Subcutaneous adipose tissue (tissue), 4 donors: Measurements from ENCODE around the gene ATG9A. TPM values are rescaled to one million over a fixed set of nuclear protein-coding genes. Genes with fewer than 3 reads are reported as not detected.

ENCODE experiments used
- total RNA-seq, 4 donors: library from RNA; depleted of rRNA; stranded (reverse); fragments of >200 nt; gene quantifications; one replicate each; pipeline ENCODE4 v1.1.0, GENCODE V29; 2016
- TF ChIP-seq, protein P1 (sequence below): fragments of 450-650 bp; IDR thresholded peaks from one replicate; pipeline ENCODE4 v1.5.1; 2016; ENCODE audit warnings: low read depth, mild to moderate bottlenecking, control low read depth, antibody characterized with exemption, moderate library complexity

Gene ATG9A
- total RNA-seq, 4 donors from 2014 or later: 29.0 to 54.1 (median 30.3) TPM

DNA sequence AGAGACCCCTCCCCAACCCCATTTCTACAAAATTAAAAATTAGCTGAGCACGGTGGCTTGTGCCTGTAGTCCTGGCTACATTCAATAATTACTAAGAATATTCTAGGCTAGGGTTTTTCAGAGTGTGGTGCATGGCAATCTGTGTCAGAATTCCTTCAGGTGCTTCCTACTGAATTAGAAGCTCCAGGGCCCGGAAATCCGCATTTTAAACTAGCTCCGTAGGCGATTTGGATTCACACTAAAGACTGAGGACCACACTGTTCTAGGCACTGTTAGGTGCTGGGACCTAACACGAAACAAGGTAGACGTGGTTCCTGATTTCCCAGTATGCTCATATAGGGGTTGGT is 23.5 kb downstream of the ATG9A start:
- TF ChIP-seq, protein P1, sequence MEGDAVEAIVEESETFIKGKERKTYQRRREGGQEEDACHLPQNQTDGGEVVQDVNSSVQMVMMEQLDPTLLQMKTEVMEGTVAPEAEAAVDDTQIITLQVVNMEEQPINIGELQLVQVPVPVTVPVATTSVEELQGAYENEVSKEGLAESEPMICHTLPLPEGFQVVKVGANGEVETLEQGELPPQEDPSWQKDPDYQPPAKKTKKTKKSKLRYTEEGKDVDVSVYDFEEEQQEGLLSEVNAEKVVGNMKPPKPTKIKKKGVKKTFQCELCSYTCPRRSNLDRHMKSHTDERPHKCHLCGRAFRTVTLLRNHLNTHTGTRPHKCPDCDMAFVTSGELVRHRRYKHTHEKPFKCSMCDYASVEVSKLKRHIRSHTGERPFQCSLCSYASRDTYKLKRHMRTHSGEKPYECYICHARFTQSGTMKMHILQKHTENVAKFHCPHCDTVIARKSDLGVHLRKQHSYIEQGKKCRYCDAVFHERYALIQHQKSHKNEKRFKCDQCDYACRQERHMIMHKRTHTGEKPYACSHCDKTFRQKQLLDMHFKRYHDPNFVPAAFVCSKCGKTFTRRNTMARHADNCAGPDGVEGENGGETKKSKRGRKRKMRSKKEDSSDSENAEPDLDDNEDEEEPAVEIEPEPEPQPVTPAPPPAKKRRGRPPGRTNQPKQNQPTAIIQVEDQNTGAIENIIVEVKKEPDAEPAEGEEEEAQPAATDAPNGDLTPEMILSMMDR: no peak

DNA sequence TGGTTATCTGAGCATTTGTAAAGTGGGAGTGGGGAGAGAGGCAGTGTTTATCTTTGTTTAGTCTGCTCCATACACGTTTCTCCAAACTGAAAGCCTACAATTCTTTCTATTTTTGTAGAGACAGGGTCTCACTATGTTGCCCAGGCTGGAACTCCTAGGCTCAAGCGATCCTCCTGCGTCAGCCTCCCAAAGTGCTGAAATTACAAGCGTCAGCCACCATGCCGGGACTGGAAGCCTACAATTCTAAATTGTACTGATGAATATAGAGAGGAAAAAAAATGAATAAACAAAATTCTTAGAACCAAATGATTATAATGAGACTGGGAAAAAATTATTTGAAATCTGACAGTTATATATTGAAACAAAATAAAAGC is 24.3 kb downstream of the ATG9A start:
- TF ChIP-seq, protein P1: no peak

DNA sequence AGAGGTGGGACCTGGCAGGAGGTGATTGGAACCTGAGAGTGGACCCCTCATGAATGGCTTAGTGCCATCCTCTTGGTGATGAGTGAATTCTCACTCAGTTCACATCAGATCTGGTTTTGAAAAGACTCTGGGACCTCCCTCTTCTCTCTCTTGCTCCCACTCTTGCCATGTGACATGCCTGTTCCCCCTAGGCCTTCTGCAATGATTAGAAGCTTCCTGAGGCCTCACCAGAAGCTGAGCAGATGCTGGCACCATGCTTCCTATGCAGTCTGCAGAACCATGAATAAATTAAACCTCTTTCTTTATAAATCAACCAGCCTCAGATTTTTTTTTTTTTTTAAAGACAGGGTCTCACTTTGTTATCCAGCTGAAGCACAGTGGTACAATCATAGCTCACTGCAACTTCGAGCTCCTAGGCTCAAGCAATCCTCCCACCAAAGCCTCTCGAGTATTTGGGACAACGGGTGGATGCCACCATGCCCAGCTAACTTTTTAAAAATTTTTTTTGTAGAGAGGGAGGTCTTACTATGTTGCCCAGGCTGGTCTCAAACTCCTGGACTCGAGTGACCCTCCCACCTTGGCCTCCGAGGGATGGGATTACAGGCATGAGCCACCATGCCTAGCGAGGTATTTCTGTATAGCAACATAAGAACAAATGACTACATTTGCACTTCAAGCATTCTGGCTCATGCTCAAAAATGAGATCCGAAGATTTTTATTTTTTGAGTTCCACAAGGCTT is 24.8 kb downstream of the ATG9A start:
- TF ChIP-seq, protein P1: no peak

DNA sequence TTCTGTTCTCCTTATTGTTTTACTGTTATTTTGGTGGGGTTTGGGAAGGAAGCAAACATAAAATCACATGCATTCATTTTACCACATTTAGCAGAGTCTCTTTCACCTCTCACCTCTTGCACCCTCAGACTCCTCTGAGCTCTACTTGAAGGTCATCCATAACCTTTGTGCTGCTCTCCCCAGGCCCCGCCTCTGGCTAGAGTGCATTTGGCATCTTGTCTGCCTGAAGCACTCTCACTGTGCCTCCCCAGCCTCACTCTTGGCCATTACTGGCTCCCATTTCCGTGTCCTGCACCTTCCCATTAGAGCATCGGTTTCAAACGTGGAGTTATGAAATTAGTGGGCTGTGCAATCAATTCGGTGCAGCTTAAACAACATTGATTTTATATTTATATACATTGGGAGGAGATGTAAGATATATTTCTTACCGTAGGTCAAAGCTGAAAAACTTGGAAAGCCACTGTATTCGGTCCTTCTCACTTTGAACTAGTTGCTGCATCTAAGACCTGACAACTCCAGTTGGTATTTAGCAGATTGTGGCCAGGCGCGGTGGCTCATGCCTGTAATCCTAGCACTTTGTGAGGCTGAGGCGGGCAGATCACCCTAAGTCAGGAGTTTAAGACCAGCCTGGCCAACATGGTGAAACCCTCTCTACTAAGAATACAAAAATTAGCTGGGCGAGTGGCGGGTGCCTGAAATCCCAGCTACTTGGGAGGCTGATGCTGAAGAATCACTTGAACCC is 29.8 kb downstream of the ATG9A start:
- TF ChIP-seq, protein P1: no peak

DNA sequence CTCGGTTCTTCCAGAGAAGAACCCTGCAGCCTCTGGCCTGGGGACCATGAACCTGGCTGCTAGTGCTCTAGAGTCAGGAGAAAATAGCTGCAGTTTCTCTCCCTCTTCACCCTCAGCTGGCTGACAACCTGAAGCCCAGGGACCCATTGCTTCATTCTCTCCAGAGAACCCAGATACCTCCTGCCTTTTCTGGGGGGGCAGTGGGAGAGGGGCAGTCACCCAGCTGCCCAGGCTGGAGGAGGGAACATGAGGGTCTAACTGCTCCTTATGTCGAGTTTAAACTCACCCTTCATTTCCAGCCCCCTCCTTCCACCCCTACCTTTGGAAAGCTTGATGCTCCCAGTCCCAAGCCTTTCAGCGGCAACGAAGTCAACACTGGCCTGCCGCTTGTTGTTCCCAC is 30.5 kb downstream of the ATG9A start:
- TF ChIP-seq, protein P1: no peak

DNA sequence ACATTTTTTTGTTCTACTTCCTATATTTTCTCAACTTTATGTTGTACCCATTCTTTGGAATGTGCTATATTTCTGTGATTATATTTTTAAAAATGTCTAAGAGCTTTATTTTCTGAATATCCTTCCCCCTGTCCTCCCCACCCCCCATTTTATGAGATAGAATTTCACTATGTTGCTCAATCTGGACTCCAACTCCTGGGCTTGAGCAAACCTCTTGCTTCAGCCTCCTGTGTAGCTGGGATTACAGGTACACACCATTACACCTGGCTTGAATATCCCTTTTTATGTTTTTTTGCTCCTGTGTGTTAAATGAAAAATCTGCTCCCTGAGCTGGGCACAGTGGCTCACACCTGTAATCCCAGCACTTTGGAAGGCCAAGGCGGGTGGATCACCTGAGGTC is 32.0 kb downstream of the ATG9A start:
- TF ChIP-seq, protein P1: no peak

DNA sequence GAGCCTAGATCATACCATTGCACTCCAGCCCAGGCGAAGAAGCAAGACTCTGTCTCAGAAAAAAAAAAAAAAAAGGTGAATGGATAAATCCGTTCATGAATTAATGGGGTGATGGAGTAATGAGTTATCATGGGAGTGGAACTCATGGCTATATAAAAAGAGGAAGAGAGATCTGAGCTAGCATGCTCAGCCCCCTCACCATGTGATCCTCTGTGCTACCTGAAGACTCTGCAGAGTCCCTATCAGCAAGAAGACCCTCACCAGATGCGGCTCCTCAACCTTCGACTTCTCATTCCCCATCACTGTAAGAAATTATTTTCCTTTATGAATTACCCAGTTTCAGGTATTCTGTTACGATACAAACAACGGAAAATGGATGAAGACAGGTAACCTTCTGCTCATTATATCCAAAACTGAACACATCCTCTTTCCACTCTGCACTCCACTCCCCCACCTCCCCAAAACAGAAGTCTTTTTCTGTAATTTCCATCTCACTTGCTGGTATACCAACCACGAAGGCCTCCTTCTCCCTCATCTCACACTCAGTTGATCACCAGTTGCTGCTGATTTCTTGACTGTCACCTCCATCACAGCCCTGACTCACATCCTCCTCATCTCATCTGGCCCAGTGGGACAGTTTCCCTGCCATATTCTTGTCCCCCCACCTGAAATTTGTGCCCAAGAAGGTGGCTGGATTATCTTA is 42.5 kb downstream of the ATG9A start:
- TF ChIP-seq, protein P1: no peak
